ENCODE measurements around the gene CTDP1. TPM values are rescaled to one million over a fixed set of nuclear protein-coding genes. Genes with fewer than 3 reads are reported as not detected.

CTDP1 gene
- total RNA-seq, 1 donor from 2014 or later, result 23.3 TPM

- Histone ChIP-seq H3K27me3 (no peaks in the 10 kb centered on the region), H3K27ac (no peak overlapping the region), H3K4me3 (no peak overlapping the region), H3K4me1 (peaks cover 19% of the 10 kb centered on the region), H3K36me3 (no peaks in the 10 kb centered on the region), H3K9me3 (no peaks in the 10 kb centered on the region)
- intact Hi-C loops (cut with DNase I), result no loop called here
- DNase-seq (ENCODE audit: extremely low spot score in 2 of 2), result peak in 1 of 2 donors; percentile 27
- no peak for TF ChIP-seq CTCF (IDR thresholded peaks at IDR 0.05)
- no peak for TF ChIP-seq POLR2AphosphoS5 (IDR thresholded peaks at IDR 0.05; ENCODE audit: insufficient read depth in 1 of 2, low read depth in 1 of 2)
- TF ChIP-seq POLR2A (IDR thresholded peaks at IDR 0.05), result no peak
Observed at GRCh38 chr18:79640875-79641274, 38.7 kb upstream of the CTDP1 start.

GRCh38 chr18:79641722-79642497 is 37.7 kb upstream of the CTDP1 start:
- Histone ChIP-seq H3K4me3 (no peak overlapping the region), H3K36me3 (no peaks in the 10 kb centered on the region), H3K27me3 (no peaks in the 10 kb centered on the region), H3K4me1 (peaks cover 19% of the 10 kb centered on the region), H3K27ac (no peak overlapping the region), H3K9me3 (no peaks in the 10 kb centered on the region)
- TF ChIP-seq POLR2A (IDR thresholded peaks at IDR 0.05), result no peak
- TF ChIP-seq CTCF (IDR thresholded peaks at IDR 0.05), result no peak
- TF ChIP-seq POLR2AphosphoS5 (IDR thresholded peaks at IDR 0.05; ENCODE audit: insufficient read depth in 1 of 2, low read depth in 1 of 2), result no peak
- intact Hi-C loops (cut with DNase I), result no loop called here
- peak in 1 of 2 donors; percentile 77 for DNase-seq (ENCODE audit: extremely low spot score in 2 of 2)

- H3K27me3 ChIP-seq, result no peaks in the 10 kb centered on the region
- no peak overlapping the region for H3K4me3 ChIP-seq
- no peaks in the 10 kb centered on the region for H3K9me3 ChIP-seq
- no peak for DNase-seq (ENCODE audit: extremely low spot score in 2 of 2)
- peaks cover 17% of the 10 kb centered on the region for H3K4me1 ChIP-seq
- TF ChIP-seq CTCF (IDR thresholded peaks at IDR 0.05), result no peak
- TF ChIP-seq POLR2A (IDR thresholded peaks at IDR 0.05), result no peak
- no peak for TF ChIP-seq POLR2AphosphoS5 (IDR thresholded peaks at IDR 0.05; ENCODE audit: insufficient read depth in 1 of 2, low read depth in 1 of 2)
- intact Hi-C loops (cut with DNase I), result no loop called here
- no peaks in the 10 kb centered on the region for H3K36me3 ChIP-seq
- H3K27ac ChIP-seq, result no peak overlapping the region
Observed at GRCh38 chr18:79642626-79643025, 37.0 kb upstream of the CTDP1 start.

GRCh38 chr18:79643054-79643984 is 36.3 kb upstream of the CTDP1 start:
- Histone ChIP-seq H3K9me3 (no peaks in the 10 kb centered on the region), H3K36me3 (no peaks in the 10 kb centered on the region), H3K27me3 (no peaks in the 10 kb centered on the region), H3K4me1 (peaks cover 10% of the 10 kb centered on the region), H3K27ac (no peak overlapping the region), H3K4me3 (no peak overlapping the region)
- peak in 1 of 2 donors; percentile 81 for DNase-seq (ENCODE audit: extremely low spot score in 2 of 2)
- intact Hi-C loops (cut with DNase I), result no loop called here
- TF ChIP-seq CTCF (IDR thresholded peaks at IDR 0.05) (no peak), POLR2AphosphoS5 (IDR thresholded peaks at IDR 0.05; ENCODE audit: insufficient read depth in 1 of 2, low read depth in 1 of 2) (no peak), POLR2A (IDR thresholded peaks at IDR 0.05) (no peak)
